ENCODE data around the gene TBC1D26. TPM values are rescaled to one million over a fixed set of nuclear protein-coding genes. Genes with fewer than 3 reads are reported as not detected.
"Not testable (repeated sequence)": the region's sequence is repeated elsewhere in the genome, so short reads cannot be mapped to it uniquely, and the experiment has no call there.

The TBC1D26 gene
- total RNA-seq, 2 donors from 2014 or later: not detected

- WGBS, 2 donors: 77 to 81% methylated on average over 2 of the region's 2 CpGs
- intact Hi-C loops (cut with DNase I): no loop called here
These were observed 51.4 kb downstream of the TBC1D26 start for GRCh38 chr17:15783461-15783860.

GRCh38 chr17:15784351-15784750 is 52.3 kb downstream of the TBC1D26 start:
- DNase-seq: peak; percentile 32 to 58 (median 48)
- ATAC-seq; H3K27ac ChIP-seq; H3K27me3 ChIP-seq; intact Hi-C loops (cut with DNase I); H3K4me3 ChIP-seq; H3K9me3 ChIP-seq; H3K4me1 ChIP-seq; H3K36me3 ChIP-seq (replicated peaks in 1 of 2; ENCODE audit: insufficient read depth in 1 of 2, low read depth in 2 of 2): not testable (repeated sequence)
- WGBS, 2 donors: 68 to 77% methylated on average over 2 of the region's 2 CpGs

More at GRCh38 chr17:15783461-15783860, 51.4 kb downstream of the TBC1D26 start:
- Histone ChIP-seq H3K9me3 (no peaks in the 10 kb centered on the region), H3K36me3 (replicated peaks in 1 of 2; ENCODE audit: insufficient read depth in 1 of 2, low read depth in 2 of 2) (no peaks in the 10 kb centered on the region), H3K4me3 (no peak overlapping the region), H3K4me1 (peaks cover 3% of the 10 kb centered on the region), H3K27me3 (no peaks in the 10 kb centered on the region), H3K27ac (no peak overlapping the region)
- no peak for TF ChIP-seq CTCF (IDR thresholded peaks at IDR 0.05)
- no peak for TF ChIP-seq POLR2A (IDR thresholded peaks at IDR 0.05)
- ATAC-seq: no peak
- DNase-seq: no peak

- 96% methylated on average over 25 to 29 of the region's 29 CpGs for WGBS, 2 donors
- H3K4me1 ChIP-seq; H3K4me3 ChIP-seq; H3K27me3 ChIP-seq; H3K27ac ChIP-seq; H3K36me3 ChIP-seq (replicated peaks in 1 of 2; ENCODE audit: insufficient read depth in 1 of 2, low read depth in 2 of 2); ATAC-seq; H3K9me3 ChIP-seq; DNase-seq; intact Hi-C loops (cut with DNase I): not testable (repeated sequence)
These were observed 55.4 kb downstream of the TBC1D26 start for GRCh38 chr17:15787363-15788075.

- WGBS, 2 donors: no CpG with 5 or more reads among the region's 2 CpGs
- H3K9me3 ChIP-seq; H3K4me3 ChIP-seq; H3K27me3 ChIP-seq; ATAC-seq; H3K36me3 ChIP-seq (replicated peaks in 1 of 2; ENCODE audit: insufficient read depth in 1 of 2, low read depth in 2 of 2); H3K27ac ChIP-seq; intact Hi-C loops (cut with DNase I); DNase-seq; H3K4me1 ChIP-seq: not testable (repeated sequence)
These were observed 56.3 kb downstream of the TBC1D26 start for GRCh38 chr17:15788365-15788764.

Small RNA genes lying within 50 kb of the gene (small RNA-seq; reads per million reads assigned to genes)
- gene AC015922.1: not detected
- not detected for gene RNA5SP436

Other genes starting within 250 kb of the TBC1D26 start
- 10 to 100 TPM; 31.4 to 53.7 TPM for gene TVP23C, start 168.8 kb upstream of the TBC1D26 start, total RNA-seq
- gene FBXW10B, start 112.6 kb upstream of the TBC1D26 start, total RNA-seq: not detected
- gene TRIM16, start 48.0 kb upstream of the TBC1D26 start, total RNA-seq: 10 to 100 TPM in 1 of 2 donors, 1 to 10 TPM in 1; 4.9 to 34.6 TPM
- 10 to 100 TPM in 1 of 2 donors, 1 to 10 TPM in 1; 4.7 to 14.5 TPM for gene ZNF286A, start 32.5 kb upstream of the TBC1D26 start, total RNA-seq
- gene ADORA2B, start 212.8 kb downstream of the TBC1D26 start, total RNA-seq: 1 to 10 TPM; 1.3 to 1.8 TPM